GM19043 (cell line): ENCODE results near the gene MYLK.
"Not testable (repeated sequence)": the region's sequence is repeated elsewhere in the genome, so short reads cannot be mapped to it uniquely, and the experiment has no call there.

Experiments used
- ATAC-seq: cut with Tn5 transposase; IDR thresholded peaks from one replicate; pipeline ENCODE4 v1.9.1; 2021; ENCODE audit warnings: low read depth; ENCODE audit not compliant: unreplicated experiment

MYLK gene

GRCh38 chr3:123730829-123731228 lies 153.3 kb downstream of the MYLK start:
- no peak for ATAC-seq

GRCh38 chr3:123728991-123729390 lies 155.1 kb downstream of the MYLK start:
- no peak for ATAC-seq

- ATAC-seq, result no peak
These were observed 156.1 kb downstream of the MYLK start for GRCh38 chr3:123728014-123728413.

GRCh38 chr3:123725652-123726400 lies 158.3 kb downstream of the MYLK start:
- no peak for ATAC-seq

GRCh38 chr3:123724306-123724705 lies 159.8 kb downstream of the MYLK start:
- ATAC-seq, result no peak

GRCh38 chr3:123723522-123724168 lies 160.5 kb downstream of the MYLK start:
- ATAC-seq, result no peak

GRCh38 chr3:123723070-123723469 lies 161.1 kb downstream of the MYLK start:
- ATAC-seq, result no peak

- no peak for ATAC-seq
These were observed 161.7 kb downstream of the MYLK start for GRCh38 chr3:123722456-123722855.

GRCh38 chr3:123722021-123722420 lies 162.1 kb downstream of the MYLK start:
- ATAC-seq, result no peak

- not testable (repeated sequence) for ATAC-seq
These were observed 162.9 kb downstream of the MYLK start for GRCh38 chr3:123721095-123721689.

- ATAC-seq, result no peak
These were observed 163.5 kb downstream of the MYLK start for GRCh38 chr3:123720638-123721037.

GRCh38 chr3:123719862-123720453 lies 164.2 kb downstream of the MYLK start:
- ATAC-seq, result no peak

GRCh38 chr3:123719061-123719756 lies 164.9 kb downstream of the MYLK start:
- not testable (repeated sequence) for ATAC-seq

- ATAC-seq, result no peak
These were observed 166.0 kb downstream of the MYLK start for GRCh38 chr3:123718108-123718507.

GRCh38 chr3:123717451-123717850 lies 166.7 kb downstream of the MYLK start:
- not testable (repeated sequence) for ATAC-seq

GRCh38 chr3:123716411-123716810 lies 167.7 kb downstream of the MYLK start:
- no peak for ATAC-seq

GRCh38 chr3:123713211-123713610 lies 170.9 kb downstream of the MYLK start:
- ATAC-seq, result no peak

GRCh38 chr3:123712077-123712860 lies 171.9 kb downstream of the MYLK start:
- ATAC-seq, result no peak

- no peak for ATAC-seq
These were observed 172.8 kb downstream of the MYLK start for GRCh38 chr3:123711356-123711755.

GRCh38 chr3:123708531-123708930 lies 175.6 kb downstream of the MYLK start:
- ATAC-seq, result no peak
